ENCODE measurements around the gene C6orf120. TPM values are rescaled to one million over a fixed set of nuclear protein-coding genes. Genes with fewer than 3 reads are reported as not detected.

Gene C6orf120
- total RNA-seq, 1 experiment from 2014 or later, result 23.2 TPM

DNA sequence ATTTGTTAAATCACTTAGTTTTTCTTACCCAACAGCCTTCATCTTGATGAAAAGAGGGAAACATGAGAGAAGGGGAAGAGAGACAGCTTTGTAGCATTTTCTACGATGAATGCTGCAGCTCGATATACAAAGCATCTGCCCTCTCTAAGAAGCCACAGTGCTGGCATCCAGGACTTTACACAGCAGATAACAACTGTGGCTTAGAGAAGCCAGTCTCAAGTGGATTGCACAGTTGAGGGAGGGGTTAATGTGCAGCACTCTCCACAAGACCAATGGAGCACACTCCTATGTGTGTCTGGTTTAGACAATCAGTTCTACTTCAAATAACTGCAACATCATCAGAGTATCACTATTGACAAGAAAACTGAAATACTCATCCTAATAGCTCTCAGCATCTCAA lies 5.8 kb downstream of the C6orf120 start:
- ChIA-PET POLR2A (ENCODE audit: low non-redundant PET) (interaction anchor here (0.7 kb wide), 1 partner anchor 97 kb away, joined by 3 read pairs; no protein-coding TSS in a partner anchor), CTCF (no interaction called here)
- peaks cover 73% of the 10 kb centered on the region for H3K36me3 ChIP-seq (ENCODE audit: insufficient read depth, low read length, poor library complexity, severe bottlenecking)
- no peak overlapping the region for H3K4me3 ChIP-seq (ENCODE audit: low read depth, low read length, poor library complexity, severe bottlenecking)
- TF ChIP-seq EZH2 (IDR thresholded peaks at IDR 0.05; ENCODE audit: borderline replicate concordance, low read depth, low read length, poor library complexity, severe bottlenecking), result no peak
- TF ChIP-seq, protein P1, sequence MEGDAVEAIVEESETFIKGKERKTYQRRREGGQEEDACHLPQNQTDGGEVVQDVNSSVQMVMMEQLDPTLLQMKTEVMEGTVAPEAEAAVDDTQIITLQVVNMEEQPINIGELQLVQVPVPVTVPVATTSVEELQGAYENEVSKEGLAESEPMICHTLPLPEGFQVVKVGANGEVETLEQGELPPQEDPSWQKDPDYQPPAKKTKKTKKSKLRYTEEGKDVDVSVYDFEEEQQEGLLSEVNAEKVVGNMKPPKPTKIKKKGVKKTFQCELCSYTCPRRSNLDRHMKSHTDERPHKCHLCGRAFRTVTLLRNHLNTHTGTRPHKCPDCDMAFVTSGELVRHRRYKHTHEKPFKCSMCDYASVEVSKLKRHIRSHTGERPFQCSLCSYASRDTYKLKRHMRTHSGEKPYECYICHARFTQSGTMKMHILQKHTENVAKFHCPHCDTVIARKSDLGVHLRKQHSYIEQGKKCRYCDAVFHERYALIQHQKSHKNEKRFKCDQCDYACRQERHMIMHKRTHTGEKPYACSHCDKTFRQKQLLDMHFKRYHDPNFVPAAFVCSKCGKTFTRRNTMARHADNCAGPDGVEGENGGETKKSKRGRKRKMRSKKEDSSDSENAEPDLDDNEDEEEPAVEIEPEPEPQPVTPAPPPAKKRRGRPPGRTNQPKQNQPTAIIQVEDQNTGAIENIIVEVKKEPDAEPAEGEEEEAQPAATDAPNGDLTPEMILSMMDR (conservative IDR thresholded peaks at IDR 0.05; ENCODE audit: low read depth, low read length), result no peak
- H3K9me3 ChIP-seq (ENCODE audit: low read depth, low read length, poor library complexity, severe bottlenecking), result no peaks in the 10 kb centered on the region
- H3K27me3 ChIP-seq (replicated peaks; ENCODE audit: insufficient read depth, low read depth, low read length, poor library complexity), result no peaks in the 10 kb centered on the region
- no peak for DNase-seq (ENCODE audit: low spot score)
- intact Hi-C loops (cut with micrococcal nuclease; ENCODE audit: unreplicated experiment), result no loop called here
- H3K4me1 ChIP-seq (ENCODE audit: insufficient read depth, low read length, poor library complexity, severe bottlenecking), result peaks cover 19% of the 10 kb centered on the region
- no peak overlapping the region for H3K27ac ChIP-seq (ENCODE audit: low read depth, low read length, poor library complexity, severe bottlenecking)
- no TSS peak for BruUV-seq (replicated peaks)

DNA sequence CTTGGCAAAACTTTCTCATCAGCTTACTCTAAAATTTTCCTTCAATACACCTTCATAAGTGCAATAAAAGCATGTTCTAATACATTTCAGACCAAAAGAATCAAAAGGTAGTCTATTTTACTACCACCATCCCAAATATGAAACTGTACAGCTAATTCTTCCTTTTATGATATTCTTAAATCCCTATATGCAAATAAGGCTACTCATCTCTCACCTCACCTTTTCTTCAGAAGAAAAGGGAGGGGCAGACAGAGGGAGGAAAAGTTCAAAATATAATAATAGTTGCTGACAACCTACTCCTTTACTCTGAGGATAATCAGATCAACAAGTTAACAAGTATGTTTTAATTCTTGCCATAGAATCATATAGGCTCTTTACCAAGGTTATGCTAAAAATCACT lies 7.4 kb downstream of the C6orf120 start:
- no peaks in the 10 kb centered on the region for H3K9me3 ChIP-seq (ENCODE audit: low read depth, low read length, poor library complexity, severe bottlenecking)
- CTCF ChIA-PET, result no interaction called here
- intact Hi-C loops (cut with micrococcal nuclease; ENCODE audit: unreplicated experiment), result no loop called here
- no TSS peak for BruUV-seq (replicated peaks)
- H3K36me3 ChIP-seq (ENCODE audit: insufficient read depth, low read length, poor library complexity, severe bottlenecking), result peaks cover 71% of the 10 kb centered on the region
- H3K4me1 ChIP-seq (ENCODE audit: insufficient read depth, low read length, poor library complexity, severe bottlenecking), result peaks cover 4% of the 10 kb centered on the region
- POLR2A ChIA-PET (ENCODE audit: low non-redundant PET), result no interaction called here
- TF ChIP-seq, protein P1 (conservative IDR thresholded peaks at IDR 0.05; ENCODE audit: low read depth, low read length), result no peak
- TF ChIP-seq EZH2 (IDR thresholded peaks at IDR 0.05; ENCODE audit: borderline replicate concordance, low read depth, low read length, poor library complexity, severe bottlenecking), result no peak
- no peak overlapping the region for H3K4me3 ChIP-seq (ENCODE audit: low read depth, low read length, poor library complexity, severe bottlenecking)
- H3K27ac ChIP-seq (ENCODE audit: low read depth, low read length, poor library complexity, severe bottlenecking), result no peak overlapping the region
- no peaks in the 10 kb centered on the region for H3K27me3 ChIP-seq (replicated peaks; ENCODE audit: insufficient read depth, low read depth, low read length, poor library complexity)
- DNase-seq (ENCODE audit: low spot score), result no peak

DNA sequence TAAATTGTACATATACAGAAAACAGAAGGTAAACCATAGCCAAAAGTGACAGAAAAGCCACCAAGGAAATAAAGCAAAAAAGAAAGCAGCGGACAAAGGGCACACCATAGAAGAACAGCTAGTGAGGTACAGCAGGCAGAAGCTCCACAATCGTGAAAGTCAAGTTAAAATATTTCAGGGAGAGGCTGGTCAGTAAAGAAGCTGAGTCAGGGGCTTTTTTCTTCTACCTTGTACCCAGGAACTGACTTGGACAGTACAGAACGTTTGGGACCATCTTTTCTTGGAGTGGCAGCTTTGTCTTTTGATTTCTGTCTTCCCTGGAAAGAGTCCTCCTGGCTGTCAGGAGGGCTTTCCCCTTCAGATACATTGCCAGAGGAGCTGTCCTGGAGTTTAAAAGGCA lies 8.1 kb downstream of the C6orf120 start:
- H3K4me1 ChIP-seq (ENCODE audit: insufficient read depth, low read length, poor library complexity, severe bottlenecking), result peaks cover 2% of the 10 kb centered on the region
- ChIA-PET POLR2A (ENCODE audit: low non-redundant PET) (no interaction called here), CTCF (no interaction called here)
- H3K36me3 ChIP-seq (ENCODE audit: insufficient read depth, low read length, poor library complexity, severe bottlenecking), result peaks cover 71% of the 10 kb centered on the region
- H3K4me3 ChIP-seq (ENCODE audit: low read depth, low read length, poor library complexity, severe bottlenecking), result no peak overlapping the region
- H3K9me3 ChIP-seq (ENCODE audit: low read depth, low read length, poor library complexity, severe bottlenecking), result no peaks in the 10 kb centered on the region
- no TSS peak for BruUV-seq (replicated peaks)
- H3K27me3 ChIP-seq (replicated peaks; ENCODE audit: insufficient read depth, low read depth, low read length, poor library complexity), result no peaks in the 10 kb centered on the region
- TF ChIP-seq, protein P1 (conservative IDR thresholded peaks at IDR 0.05; ENCODE audit: low read depth, low read length), result no peak
- TF ChIP-seq EZH2 (IDR thresholded peaks at IDR 0.05; ENCODE audit: borderline replicate concordance, low read depth, low read length, poor library complexity, severe bottlenecking), result no peak
- intact Hi-C loops (cut with micrococcal nuclease; ENCODE audit: unreplicated experiment), result no loop called here
- no peak for DNase-seq (ENCODE audit: low spot score)
- no peak overlapping the region for H3K27ac ChIP-seq (ENCODE audit: low read depth, low read length, poor library complexity, severe bottlenecking)
